Ovary (tissue), 3 donors: ENCODE results near the gene TCL1B.

ENCODE experiments used
- EP300 ChIP-seq: sonication (generic); formaldehyde crosslinking; IDR thresholded peaks from one replicate; pipeline ENCODE4 v1.6.1; 2017; ENCODE audit warnings: antibody characterized with exemption
- POLR2A ChIP-seq: fragments of 450-650 bp; IDR thresholded peaks from one replicate; pipeline ENCODE4 v1.6.1; 2017; ENCODE audit warnings: antibody characterized with exemption, mild to moderate bottlenecking, moderate library complexity
- TF ChIP-seq, protein P1 (sequence below), 3 donors: fragments of 450-650 bp in 2 of 3; fragments of 200-600 bp in 1 of 3; IDR thresholded peaks; one replicate each; pipeline versions ENCODE4 v1.5.1 to v1.8.0; 2016 to 2022; ENCODE audit warnings: antibody characterized with exemption in 3 of 3, mild to moderate bottlenecking in 1 of 3
- donor health status: DM: no; HTN: no; CAD: no.

DNA sequence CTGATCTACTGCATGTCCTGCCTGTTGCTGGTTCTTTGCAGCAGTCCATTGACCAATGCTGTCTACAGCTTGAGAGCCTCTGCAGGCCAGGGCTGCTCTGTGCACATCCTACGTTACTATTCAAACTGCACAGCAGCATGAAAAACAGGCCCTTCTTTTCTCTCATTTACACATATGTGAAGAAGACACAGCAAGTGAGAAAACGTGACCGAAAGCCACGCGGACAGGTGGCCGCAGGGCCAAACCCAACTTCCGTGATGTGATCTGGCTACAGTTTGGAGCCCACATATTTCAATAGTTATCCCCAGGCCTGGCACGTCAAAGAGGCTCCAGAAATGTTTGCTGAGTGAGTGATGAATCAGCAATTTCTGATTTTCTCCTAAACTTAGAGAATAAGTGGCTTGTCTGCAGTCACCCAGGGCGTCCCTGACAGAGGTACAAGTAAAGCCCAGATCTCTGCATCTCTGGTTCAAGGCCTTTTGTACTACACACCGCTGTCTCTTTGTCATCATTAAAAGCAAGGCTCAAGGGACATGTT, 17.9 kb upstream of the TCL1B start:
- TF ChIP-seq POLR2A, result no peak
- TF ChIP-seq, protein P1, sequence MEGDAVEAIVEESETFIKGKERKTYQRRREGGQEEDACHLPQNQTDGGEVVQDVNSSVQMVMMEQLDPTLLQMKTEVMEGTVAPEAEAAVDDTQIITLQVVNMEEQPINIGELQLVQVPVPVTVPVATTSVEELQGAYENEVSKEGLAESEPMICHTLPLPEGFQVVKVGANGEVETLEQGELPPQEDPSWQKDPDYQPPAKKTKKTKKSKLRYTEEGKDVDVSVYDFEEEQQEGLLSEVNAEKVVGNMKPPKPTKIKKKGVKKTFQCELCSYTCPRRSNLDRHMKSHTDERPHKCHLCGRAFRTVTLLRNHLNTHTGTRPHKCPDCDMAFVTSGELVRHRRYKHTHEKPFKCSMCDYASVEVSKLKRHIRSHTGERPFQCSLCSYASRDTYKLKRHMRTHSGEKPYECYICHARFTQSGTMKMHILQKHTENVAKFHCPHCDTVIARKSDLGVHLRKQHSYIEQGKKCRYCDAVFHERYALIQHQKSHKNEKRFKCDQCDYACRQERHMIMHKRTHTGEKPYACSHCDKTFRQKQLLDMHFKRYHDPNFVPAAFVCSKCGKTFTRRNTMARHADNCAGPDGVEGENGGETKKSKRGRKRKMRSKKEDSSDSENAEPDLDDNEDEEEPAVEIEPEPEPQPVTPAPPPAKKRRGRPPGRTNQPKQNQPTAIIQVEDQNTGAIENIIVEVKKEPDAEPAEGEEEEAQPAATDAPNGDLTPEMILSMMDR (IDR thresholded peaks at IDR 0.05), result no peak
- no peak for TF ChIP-seq EP300
